CMK (cell line): Measurements from ENCODE around the gene COL5A2.

Experiments used
- DNase-seq: peaks from one replicate; pipeline ENCODE4 v3.0.0-alpha.2; 2010; ENCODE audit warnings: low read depth

COL5A2 gene

GRCh38 chr2:189048189-189048588 lies 131.4 kb downstream of the COL5A2 start:
- DNase-seq, result no peak

DNA sequence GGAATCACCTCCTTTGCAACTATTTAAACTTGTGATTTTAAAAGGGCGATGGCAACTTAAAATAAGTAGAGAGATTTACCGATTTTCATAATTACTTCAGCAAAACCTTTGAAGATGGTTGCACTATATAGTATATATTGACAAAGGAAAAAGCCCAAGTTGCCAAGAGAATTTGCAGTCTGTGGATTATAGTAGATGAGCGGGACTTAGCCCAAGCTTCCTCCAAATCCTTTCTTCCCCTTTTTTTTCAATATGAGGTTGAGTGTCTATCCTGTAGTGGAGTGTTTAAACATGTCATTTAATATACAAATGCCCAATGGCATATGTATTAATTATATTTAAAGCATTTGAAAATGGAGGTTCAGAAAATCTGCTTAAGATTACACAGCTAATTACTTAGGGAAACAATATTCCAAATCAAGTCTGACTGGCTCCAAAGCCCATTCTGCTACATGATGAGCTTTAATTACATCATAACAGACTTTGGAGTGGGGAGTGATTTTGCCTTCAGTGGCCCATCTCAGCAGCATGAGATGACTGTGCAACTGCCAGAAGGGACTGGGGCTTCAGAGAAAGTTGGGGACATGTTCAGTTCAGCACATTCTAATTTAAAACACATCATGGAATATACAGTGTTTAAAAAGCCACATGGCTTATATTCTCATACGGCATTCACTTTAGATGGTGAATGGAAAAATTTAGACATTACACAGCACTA lies 132.2 kb downstream of the COL5A2 start:
- DNase-seq, result no peak

DNA sequence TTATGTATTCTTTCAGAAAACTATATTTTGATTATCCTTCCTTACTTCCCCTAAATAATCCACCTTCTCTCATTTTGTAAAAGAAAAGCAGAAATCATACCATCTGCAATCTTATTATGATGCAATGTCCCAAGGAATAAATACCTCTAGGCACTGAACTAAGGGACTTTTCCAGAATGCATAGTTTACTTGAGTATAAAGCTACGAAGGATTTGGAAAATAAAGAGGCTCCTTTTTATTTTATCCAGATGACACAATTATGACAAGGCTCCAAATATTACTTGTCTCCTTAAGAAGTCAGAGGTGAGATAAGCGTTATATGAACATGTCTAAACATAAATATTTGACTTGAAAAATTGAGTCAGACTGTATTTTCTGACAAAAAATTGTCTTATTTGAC lies 133.2 kb downstream of the COL5A2 start:
- DNase-seq, result no peak

DNA sequence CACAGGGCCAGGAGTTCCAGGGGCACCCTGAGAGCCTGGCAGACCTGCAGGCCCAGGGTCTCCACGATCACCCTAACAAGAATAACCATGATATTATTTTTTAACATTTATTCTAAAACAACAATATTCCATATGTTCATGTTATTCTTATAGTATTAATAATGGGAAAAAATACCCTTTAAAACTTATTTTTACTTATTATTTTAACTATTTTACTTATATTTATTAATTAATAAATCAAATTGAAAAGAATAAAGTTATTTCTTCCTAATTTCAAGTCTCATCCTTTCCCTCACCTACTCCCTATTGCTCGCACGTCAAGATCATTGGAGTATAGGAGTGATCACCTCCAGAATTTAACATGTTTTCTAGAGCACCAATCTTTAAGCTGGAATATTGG lies 133.7 kb downstream of the COL5A2 start:
- no peak for DNase-seq

DNA sequence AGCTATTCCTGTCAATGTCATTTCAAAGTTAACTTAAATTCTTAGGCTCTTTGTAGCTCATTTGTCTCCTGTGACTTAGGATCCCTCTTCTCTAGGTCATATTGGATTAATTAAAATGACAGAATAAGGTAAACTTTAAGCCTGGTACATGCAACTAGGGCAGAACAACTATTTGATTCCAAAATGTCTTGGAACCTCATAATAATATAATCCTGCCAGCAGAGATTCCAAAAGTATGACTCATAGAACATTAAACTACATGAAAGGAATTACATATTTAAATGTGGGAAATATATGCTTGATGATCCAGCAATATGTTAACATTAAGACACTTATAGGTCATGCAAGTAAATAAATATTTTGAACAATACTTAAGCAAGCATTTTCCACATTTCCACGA lies 142.0 kb downstream of the COL5A2 start:
- no peak for DNase-seq

DNA sequence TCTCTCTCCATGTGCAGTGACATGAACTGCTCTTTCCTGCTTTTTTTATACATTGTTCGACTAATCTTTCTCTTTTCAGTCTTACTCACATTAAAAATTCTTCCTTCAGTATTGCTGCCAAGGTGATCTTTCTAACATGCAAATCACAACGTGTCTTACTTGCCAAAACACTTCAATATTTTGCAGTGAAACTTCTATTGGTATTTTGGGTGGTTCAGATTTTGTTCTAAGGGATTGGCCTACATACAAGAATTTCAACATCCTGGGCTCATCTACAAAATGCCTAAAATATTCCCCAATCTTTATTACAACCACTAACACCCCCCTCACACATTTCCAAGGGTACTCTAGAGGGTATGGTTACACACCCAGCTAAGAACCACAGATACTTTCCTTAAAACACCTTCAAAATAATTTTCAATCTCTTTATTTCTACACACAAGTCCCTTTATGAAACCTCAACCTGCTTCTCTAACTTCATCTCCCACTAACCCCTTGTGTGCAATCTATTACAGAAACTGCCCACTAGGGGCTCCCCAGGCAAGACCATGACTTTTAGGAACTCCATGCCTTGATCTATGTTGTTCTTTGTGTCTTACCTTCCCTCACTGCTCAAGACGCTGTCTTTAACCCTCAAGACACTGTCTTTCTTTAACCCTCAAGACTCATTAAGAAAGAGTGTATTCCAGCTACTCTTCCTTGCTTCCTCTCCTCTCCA lies 154.5 kb downstream of the COL5A2 start:
- DNase-seq, result peak; percentile 5

GRCh38 chr2:189022492-189022891 lies 157.1 kb downstream of the COL5A2 start:
- DNase-seq, result no peak

- DNase-seq, result no peak
Measured at GRCh38 chr2:189022053-189022481, 157.5 kb downstream of the COL5A2 start.

GRCh38 chr2:189020179-189020578 lies 159.4 kb downstream of the COL5A2 start:
- no peak for DNase-seq

DNA sequence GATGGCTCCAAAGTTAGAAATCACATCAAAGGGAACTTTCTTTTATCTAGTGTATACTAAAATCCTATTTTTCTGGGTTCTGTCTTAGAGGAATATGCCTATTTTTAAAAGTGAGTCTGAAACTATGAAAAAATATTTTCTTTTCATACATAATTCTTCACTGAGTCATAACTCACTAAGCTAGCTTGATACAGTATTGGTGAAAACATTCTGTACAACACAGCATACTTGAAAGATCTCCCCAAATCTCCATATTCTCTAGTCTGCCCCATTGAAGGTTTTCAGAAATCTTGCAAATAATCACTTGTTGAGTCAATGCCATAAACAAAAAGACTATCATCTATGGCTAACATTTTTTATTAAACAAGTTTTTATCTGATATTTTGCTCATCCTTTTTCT lies 160.9 kb downstream of the COL5A2 start:
- no peak for DNase-seq

DNA sequence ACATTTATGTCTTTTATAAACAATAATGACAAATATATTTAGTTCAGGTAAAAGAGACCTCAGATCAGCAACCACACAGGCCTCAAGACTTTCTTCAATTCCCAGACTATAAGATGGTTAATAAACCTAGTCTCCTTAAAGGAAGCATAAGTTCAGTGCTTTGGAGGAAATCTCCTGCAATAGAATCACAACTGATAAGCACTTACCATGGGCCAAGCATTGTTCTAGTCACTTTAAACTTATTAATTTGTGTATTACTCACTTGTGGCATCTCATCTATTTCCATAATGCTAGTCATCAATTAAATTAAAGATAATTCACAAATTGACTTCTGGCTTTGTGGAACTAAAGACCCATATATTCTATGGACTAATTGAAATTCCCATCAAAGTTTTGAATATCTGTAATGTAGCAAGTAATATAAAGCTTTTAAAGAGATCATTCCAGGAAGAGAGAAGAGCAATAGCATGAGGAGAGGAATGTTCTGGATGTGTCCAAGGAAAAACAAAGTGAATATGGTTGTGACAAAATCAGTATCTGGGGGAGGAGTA lies 163.2 kb downstream of the COL5A2 start:
- DNase-seq, result no peak

DNA sequence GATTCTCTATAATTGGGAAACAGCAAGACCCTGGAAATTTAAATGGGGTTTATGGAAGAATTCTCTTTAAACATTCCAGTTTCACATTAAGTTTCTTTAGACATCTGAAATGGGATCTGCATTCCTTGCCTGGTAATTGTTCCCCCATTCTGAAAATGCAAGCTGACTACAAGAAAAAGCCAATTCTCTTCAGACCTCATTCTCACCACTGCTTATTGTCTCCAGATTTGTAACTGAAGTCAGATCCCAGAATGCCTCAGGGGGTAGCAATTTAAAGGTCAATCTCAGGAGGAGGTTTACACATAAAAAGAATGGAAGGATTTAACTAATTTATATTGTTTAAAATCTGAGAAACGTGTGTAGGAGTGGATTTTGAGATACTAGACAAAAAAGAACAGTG lies 164.2 kb downstream of the COL5A2 start:
- DNase-seq, result no peak

DNA sequence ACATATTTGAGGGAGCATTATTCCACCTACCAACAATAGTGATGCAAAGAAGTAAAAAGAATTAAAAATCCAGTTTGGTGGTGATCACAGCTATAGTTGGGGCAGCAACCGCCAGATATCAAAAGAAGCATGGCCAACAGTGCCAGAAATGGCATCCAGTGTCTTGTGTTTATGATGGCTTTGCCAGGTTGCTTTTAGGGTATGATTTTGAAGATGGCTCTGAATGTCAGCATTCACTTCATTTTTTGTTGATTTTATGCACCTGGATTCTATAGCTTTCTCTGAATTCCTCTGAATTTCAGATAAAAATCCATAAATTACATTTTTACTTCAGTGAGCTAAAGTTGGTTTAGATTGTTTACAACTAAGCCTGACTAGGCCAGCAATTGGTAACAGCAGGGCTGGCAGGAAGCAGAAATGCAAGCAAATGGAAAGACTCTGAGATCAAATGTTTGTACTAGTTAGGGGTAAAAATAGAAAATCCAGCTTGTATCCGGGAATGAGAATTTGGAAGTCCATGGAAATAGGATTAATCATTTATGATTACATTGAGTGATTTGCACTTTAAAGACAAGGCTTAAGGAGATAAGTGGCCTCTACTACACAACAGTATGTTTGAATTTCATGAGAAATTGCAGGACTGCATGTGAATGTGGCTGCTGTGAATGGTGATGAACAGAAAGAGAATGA lies 165.0 kb downstream of the COL5A2 start:
- DNase-seq, result no peak

DNA sequence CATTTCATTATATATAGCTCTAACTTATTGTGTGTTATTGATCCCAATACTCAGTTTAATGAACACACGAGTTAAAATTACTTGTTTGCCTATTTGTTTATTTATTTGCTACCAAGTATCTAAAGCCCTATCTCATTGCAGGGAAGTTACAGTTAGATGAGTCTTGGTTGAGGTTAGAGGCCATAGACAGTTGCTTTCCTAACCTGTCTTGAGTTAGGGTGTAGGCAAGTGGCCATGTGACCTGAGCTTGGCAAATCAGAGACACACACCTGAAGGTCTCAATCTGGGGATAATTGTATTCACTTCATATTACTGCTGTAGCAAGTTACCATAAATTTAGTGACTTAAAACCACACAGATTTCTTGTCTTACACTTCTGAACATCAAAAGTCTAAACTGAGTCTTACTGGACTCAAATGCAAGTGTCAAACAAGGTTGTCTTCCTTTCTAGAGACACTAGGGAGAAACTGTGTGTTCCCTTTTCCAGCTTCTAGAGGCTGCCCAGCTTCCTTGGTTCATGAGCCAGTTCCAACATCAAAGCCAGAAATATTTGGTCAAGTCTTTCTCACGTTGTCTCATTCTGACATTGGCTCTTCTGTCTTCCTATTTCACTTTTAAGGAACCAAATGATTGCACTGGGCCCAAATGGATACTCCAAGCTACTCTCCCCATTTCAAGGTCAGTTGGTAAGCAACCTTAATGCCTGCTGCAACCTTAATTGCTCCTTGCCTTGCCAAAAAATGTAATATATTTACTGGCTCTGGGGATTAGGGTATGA lies 165.7 kb downstream of the COL5A2 start:
- no peak for DNase-seq

- no peak for DNase-seq
Measured at GRCh38 chr2:189013031-189013430, 166.5 kb downstream of the COL5A2 start.

DNA sequence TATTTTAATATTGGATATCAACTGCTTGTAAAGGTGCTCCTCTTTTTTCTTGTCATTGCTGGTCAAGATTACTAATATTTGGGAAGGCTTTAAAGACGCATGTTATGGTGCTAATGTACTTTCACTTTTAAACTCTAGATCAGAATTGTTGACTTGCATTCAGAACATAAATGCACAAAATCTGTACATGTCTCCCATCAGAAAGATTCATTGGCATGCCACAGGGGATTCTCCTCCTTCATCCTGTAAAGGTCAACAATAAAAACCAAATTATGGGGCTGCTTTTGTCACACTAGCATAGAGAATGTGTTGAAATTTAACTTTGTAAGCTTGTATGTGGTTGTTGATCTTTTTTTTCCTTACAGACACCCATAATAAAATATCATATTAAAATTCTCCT lies 167.2 kb downstream of the COL5A2 start:
- DNase-seq, result no peak

GRCh38 chr2:189010536-189010935 lies 169.0 kb downstream of the COL5A2 start:
- DNase-seq, result no peak

DNA sequence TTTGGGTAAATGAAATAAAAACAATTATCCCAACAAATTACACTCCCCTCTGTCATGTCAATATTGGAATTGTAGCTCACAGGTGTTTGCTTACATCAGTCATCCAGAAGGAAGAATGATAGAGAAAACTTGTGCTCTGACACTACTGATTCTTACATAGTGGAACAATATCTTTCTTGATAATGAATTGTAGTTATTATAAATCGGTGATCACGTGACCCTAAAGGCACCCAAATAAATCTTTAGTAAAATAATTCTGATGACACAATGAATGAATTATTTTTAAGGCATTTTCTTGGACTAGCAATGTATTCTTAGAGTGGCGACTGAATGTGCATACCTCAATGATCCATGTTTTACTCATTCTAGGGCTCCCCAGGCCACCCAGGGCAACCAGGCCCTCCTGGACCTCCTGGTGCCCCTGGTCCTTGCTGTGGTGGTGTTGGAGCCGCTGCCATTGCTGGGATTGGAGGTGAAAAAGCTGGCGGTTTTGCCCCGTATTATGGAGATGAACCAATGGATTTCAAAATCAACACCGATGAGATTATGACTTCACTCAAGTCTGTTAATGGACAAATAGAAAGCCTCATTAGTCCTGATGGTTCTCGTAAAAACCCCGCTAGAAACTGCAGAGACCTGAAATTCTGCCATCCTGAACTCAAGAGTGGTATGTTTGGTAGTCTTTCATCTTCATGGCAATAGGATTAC lies 170.9 kb downstream of the COL5A2 start:
- no peak for DNase-seq

GRCh38 chr2:189002079-189002478 lies 177.5 kb downstream of the COL5A2 start:
- no peak for DNase-seq

DNA sequence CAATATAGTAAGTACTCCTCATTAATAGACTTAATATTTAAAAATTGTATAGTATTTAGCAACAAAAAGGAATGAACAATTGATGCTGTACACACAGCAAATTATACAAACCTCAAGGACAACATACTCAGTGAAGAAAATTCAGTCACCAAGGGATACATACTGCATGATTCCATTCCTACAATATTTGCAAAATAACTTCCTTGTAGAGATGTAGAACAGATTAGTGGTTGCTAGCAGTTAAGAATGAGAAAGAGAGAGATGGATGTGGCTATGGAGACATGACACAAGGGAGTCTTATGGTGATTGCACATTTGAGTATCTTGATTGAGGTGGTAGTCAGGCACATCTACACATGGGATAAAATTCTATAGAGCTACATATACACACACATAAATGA lies 179.3 kb downstream of the COL5A2 start:
- DNase-seq, result no peak

DNA sequence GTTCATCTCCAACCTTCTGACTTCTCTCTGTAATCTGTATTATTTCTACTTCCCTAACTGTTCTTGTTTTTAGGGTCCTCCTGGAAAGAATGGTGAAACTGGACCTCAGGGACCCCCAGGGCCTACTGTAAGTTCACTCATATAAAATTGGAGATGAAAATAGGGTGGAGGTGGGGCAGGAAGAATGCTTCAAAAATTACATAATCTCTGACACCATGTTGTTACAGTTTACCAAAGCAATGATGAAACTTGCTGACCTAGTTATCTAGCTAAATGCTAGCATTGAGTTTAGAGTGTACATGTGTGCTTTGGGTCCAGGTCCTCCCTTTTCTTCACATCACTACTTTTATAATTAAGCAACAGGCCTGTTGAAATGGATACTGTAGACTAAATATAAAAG lies 182.3 kb downstream of the COL5A2 start:
- DNase-seq, result no peak
